Stimulated activated CD4-positive, alpha-beta T cell treated with anti-CD3 and anti-CD28 coated beads, Interleukin-2, amount 100 ng/mL, for 48 hours (primary cell): ENCODE data around the gene FFAR3.
"Not testable (repeated sequence)": the region's sequence is repeated elsewhere in the genome, so short reads cannot be mapped to it uniquely, and the experiment has no call there.

Experiments used
- DNase-seq, 2 donors: peaks; one replicate each; pipeline ENCODE4 v3.0.0-alpha.2; 2020

The FFAR3 gene

GRCh38 chr19:35378356-35378755 is 20.1 kb downstream of the FFAR3 start:
- no peak for DNase-seq

DNA sequence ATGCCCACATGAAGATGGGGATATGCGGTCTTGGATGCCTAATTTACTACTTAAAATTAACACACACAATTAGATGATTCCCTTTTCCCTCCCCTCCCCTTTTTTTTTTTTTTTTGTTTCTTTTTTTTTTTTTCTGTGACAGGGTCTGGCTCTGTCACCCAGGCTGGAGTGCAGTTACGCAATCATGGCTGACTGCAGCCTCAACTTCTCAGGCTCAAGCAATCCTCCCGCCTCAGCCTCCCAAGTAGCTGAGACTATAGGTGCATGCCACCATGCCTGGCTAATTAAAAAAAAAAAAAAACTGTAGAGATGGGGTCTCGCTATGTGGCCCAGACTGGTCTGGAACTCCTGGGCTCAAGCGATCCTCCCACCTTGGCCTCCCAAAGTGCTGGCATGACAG is 21.3 kb downstream of the FFAR3 start:
- DNase-seq, result not testable (repeated sequence)

DNA sequence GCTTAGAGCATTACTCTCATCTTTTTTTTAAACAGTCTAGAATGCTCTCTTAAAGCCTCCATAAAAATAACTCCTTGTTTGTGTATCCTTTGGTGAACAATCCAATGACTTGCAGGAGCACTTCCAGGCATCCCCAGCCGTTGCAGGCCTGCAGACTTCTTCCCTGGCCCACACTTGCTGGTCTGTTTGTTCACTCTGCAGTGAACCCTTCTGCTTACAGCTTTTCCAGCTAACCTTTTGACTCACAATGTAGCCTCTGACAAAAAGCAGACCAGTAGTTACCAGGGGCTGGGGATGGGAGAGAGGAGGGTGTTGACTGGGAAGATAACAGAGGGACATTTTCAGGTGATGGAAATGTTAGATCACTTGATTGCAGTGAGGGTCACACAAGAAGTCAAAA is 21.7 kb downstream of the FFAR3 start:
- DNase-seq, result no peak

GRCh38 chr19:35380450-35381124 is 22.3 kb downstream of the FFAR3 start:
- DNase-seq, result no peak

DNA sequence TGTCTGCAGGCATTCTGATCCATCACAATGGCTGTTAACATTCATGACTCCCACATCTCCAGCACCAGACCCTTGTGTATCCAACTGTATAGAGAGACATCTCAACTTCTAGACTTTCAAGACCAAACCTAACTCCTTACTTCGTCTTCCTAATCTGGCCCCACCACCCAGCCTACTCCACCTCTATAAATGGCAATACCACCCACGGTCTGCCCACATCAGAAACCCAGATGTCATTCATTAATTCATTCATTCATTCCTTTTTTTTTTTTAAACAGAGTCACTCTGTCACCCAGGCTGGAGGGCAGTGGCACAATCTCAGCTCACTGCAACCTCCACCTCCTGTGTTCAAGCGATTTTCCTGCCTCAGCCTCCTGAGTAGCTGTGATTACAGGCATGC is 23.1 kb downstream of the FFAR3 start:
- DNase-seq, result no peak

- DNase-seq, result no peak
Observed at GRCh38 chr19:35381926-35382325, 23.7 kb downstream of the FFAR3 start.

DNA sequence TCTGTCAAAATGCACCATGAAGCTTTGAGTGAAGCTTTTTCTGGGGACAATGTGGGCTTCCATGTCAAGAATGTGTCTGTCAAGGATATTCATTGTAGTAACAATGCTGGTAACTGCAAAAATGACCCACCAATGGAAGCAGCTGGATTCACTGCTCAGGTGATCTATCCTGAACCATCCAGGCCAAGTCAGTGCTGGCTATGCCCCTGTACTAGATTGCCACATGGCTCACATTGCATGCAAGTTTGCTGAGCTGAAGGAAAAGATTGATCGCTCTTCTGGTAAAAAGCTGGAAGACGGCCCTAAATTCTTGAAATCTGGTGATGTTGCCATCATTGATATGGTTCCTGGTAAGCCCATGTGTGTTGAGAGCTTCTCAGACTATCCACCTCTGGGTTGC is 25.3 kb downstream of the FFAR3 start:
- DNase-seq, result no peak

DNA sequence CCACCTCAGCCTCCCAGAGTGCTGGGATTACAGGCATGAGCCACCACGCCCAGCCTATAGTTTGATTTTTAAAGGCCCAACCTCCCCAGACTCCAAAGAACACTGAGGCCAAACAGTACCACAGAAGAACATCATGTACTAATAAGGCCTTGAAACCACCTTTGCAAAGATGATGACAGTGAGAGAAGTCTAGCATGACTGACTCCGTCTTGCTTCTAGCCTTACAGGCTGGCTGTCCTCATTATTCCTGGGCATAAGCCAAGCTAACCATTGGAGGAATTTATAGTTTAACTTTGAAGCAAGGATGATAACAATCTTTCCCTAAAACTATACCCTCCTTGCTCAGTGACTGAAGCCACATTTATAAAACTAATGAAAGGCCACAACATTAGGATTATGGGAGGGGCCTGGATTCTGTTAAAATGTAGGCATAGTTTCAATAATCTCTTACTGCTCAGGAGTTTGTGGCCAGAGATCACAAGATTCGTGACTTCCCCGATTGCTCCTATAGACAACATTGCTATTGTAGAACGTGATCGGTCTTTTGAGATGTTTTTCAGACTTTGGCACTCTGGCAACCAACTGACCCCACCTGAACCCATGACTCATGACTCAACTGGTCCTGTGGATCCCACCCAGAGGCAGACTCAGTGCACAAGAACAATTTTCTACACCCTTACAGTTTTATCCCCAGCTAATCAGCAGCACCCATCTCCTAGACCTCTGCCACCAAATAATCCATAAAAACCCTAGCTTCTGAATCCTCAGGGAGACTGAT is 30.2 kb downstream of the FFAR3 start:
- no peak for DNase-seq

DNA sequence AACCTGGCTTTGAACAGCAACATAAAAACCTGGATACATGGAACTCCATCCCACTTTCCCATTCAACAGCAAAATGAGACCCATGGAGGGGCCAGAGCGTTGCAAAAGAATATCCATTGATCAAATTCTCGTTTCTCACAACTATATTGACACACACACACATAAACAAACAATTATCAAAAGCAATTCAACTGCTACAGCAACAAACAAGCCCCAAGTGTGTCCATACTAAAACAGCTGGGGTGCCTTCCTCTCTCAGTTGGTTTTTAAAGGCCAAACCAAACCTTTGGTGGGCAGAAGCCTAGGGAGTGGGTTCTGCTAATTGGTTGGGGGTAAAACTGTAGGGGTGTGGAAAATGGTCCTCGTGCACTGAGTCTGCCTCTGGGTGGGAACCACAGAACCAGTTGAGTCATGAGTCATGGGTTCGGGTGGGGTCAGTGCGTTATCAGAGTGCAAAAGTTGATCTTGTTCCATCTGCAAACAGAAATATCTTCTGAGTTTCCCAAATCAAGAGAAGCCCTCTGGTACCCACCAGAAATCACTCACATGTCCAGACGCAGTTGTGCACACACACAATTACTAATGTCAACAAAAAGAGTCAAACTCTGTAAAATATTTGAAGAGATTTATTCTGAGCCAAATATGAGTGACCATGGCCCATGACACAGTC is 31.1 kb downstream of the FFAR3 start:
- DNase-seq, result no peak

DNA sequence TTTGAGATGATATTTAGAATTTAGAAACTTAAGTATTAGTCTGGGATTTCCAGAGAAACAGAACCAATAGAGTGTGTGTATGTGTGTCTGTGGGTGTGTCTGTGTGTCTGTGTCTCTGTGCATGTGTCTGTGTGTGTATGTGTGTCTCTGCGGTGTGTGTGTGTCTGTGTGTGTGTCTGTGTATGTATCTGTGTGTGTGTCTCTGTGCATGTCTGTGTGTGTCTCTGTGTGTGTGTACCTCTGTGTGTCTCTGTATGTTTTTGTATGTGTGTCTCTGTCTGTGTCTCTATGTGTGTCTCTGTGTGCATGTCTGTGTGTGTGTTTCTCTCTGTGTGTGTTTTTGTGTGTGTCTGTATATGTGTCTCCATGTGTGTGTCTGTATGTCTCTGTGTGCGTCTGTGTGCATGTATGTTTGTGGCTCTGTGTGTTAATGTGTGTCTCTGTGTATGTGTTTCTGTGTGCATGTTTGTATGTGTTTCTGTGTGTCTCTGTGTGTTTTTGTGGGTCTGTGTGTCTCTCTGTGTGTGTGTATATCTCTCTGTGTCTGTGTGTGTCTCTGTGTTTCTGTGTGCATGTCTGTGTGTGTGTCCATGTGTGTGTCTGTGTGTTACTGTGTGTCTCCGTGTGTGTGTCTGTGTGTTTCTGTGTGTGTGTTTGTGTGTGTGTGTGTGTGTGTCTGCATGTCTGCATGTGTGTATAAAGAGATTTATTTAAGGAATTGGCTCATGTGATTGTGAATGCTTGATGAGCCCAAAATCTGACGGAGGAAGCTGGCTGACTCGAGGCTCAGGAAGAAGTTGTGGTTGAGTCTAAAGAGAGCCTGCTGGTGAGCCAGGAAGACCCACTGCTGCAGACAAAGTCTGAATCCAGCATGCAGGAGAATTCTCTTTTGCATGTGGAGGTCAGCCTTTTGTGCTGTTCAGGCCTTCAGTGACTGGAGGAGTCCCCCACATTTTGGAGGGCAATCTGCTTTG is 34.8 kb downstream of the FFAR3 start:
- no peak for DNase-seq

GRCh38 chr19:35395382-35396199 is 37.3 kb downstream of the FFAR3 start:
- DNase-seq, result no peak

GRCh38 chr19:35396240-35396885 is 38.1 kb downstream of the FFAR3 start:
- DNase-seq, result no peak

- no peak for DNase-seq
Observed at GRCh38 chr19:35397064-35397463, 38.8 kb downstream of the FFAR3 start.

- DNase-seq, result no peak
Observed at GRCh38 chr19:35398570-35398969, 40.3 kb downstream of the FFAR3 start.

DNA sequence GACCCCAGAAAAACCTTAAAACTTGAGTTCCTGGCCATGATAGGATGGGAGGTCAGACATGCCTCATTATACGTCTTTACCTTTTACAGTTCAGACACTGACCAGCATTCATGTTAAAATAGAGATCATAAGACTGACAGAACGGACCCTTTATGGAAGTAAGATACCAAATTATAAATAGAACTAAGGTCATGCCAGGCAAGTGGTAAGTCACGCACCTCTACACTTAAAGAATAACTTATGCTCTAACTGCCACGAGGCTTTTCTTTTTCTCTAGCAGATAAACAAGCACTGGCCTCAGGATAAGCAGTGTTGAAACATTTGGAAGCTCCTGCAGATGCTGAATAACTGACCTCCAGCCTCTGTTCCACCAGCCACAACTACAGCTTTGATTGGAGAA is 41.0 kb downstream of the FFAR3 start:
- no peak for DNase-seq

DNA sequence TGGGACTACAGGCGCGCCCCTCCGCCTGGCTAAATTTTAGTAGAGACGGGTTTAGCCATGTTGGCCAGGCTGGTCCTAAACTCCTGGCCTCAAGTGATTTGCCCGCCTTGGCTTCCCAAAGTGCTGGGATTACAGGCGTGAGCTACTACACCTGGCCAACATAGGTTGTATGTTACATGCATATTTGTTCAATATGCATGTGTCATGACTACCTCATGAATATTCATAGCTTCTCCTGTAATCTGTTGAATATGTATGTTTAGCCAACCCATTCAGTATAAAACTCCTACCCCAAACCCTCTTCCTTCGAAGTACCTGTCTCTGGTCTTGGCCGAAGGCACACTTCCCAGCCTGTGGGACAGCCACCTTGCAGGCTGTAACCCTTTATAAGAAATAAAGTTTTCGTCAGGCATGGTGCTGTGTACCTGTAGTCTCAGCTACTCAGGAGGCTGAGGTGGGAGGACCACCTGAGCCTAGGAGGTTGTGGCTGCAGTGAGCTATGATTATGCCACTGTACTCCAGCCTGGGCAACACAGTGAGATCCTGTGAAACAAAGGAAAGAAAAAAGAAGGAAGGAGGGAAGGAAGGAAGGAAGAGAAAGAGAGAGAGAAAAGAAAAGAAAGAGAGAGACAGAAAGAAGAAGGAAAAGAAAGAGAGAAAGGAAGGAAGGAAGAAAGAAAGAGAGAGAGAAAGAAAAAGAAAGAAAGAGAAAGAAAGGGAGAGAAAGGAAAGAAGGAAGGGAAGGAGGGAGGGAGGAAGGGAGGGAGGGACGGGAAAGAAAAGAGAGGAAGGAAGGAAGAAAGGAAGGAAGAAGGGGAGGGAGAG is 41.9 kb downstream of the FFAR3 start:
- no peak for DNase-seq

- DNase-seq, result no peak
Observed at GRCh38 chr19:35400773-35401100, 42.5 kb downstream of the FFAR3 start.

DNA sequence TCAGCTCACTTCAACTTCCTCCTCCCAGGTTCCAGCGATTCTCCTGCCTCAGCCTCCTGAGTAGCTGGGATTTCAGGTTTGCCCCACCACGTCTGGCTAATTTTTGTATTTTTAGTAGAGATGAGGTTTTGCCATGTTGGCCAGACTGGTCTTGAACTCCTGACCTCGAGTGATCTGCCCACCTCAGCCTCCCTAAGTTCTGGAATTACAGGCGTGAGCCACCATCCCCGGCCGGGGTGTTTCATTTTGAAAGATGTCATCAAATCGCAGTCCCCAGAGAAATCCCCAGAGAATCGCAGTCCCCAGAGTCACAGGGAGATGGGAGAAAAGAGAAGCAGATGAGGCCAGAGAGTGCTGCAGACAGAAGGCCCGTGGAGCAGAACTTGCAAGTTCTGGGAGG is 43.2 kb downstream of the FFAR3 start:
- DNase-seq, result not testable (repeated sequence)

GRCh38 chr19:35403116-35403760 is 45.0 kb downstream of the FFAR3 start:
- DNase-seq, result no peak
